Testis (tissue), 3 donors: Measurements from ENCODE around the gene PHACTR3. TPM values are rescaled to one million over a fixed set of nuclear protein-coding genes. Genes with fewer than 3 reads are reported as not detected.

ENCODE experiments used
- DNase-seq: peaks from one replicate; pipeline ENCODE4 v3.0.0-alpha.2; 2019
- H3K27ac ChIP-seq, 2 donors: fragments of 200-600 bp; sonication (generic); one replicate each; pipeline ENCODE4 v1.5.1; 2019
- H3K27me3 ChIP-seq: fragments of 200-600 bp; sonication (generic); one replicate; pipeline ENCODE4 v1.5.1; 2019
- H3K36me3 ChIP-seq: fragments of 200-600 bp; sonication (generic); one replicate; pipeline ENCODE4 v1.5.1; 2017; ENCODE audit warnings: low read depth; ENCODE audit errors: missing control alignments
- H3K4me1 ChIP-seq: fragments of 200-600 bp; sonication (generic); one replicate; pipeline ENCODE4 v1.5.1; 2019
- H3K4me3 ChIP-seq, 2 donors: fragments of 200-600 bp; sonication (generic); one replicate each; pipeline ENCODE4 v1.5.1; 2017 to 2019
- H3K9me3 ChIP-seq: fragments of 200-600 bp; sonication (generic); one replicate; pipeline ENCODE4 v1.5.1; 2017
- CTCF ChIP-seq, 3 experiments: fragments of 450-650 bp in 2 of 3; fragments of 200-600 bp in 1 of 3; sonication (generic) in 1 of 3; IDR thresholded peaks; one replicate each; pipeline ENCODE4 v1.5.1; 2016 to 2019; ENCODE audit warnings: antibody characterized with exemption in 3 of 3, mild to moderate bottlenecking in 2 of 3, moderate library complexity in 1 of 3
- POLR2A ChIP-seq: fragments of 450-650 bp; IDR thresholded peaks from one replicate; pipeline ENCODE4 v1.6.1; 2017; ENCODE audit warnings: antibody characterized with exemption, mild to moderate bottlenecking, moderate library complexity
- WGBS, 2 donors: methylation state at CpG; one replicate each; pipeline ENCODE4 v1.1.5; 2018; 5-methylcytosine and 5-hydroxymethylcytosine counted together
- intact Hi-C: fragments of 100-400 bp; cut with DNase I; formaldehyde crosslinking; loops from one replicate; pipeline ENCODE4 v1.15.1; 2023; ENCODE audit warnings: low total_unique reads
- polyA plus RNA-seq: library from polyadenylated mRNA; stranded (reverse); fragments of 350-450 nt; fragmentation: Illumina TruSeq; extraction: RNeasy Lipid Tissue Mini Kit (QIAGEN cat#74804); gene quantifications from one replicate; pipeline ENCODE4 v1.2.3, GENCODE V29; 2014; ENCODE audit warnings: low read depth, low replicate concordance; ENCODE audit not compliant: insufficient read depth
- total RNA-seq, 2 donors: library from RNA; depleted of rRNA; stranded (reverse); fragments of >200 nt; gene quantifications; one replicate each; pipeline ENCODE4 v1.2.3, GENCODE V29; 2016

The PHACTR3 gene
- total and polyA plus RNA-seq, 3 donors from 2014 or later, result 0.94 to 1.2 (median 1.1) TPM

- TF ChIP-seq POLR2A, result no peak
- TF ChIP-seq CTCF (IDR thresholded peaks at IDR 0.05), result no peak
Observed at GRCh38 chr20:59800309-59800708, 196.0 kb downstream of the PHACTR3 start.

DNA sequence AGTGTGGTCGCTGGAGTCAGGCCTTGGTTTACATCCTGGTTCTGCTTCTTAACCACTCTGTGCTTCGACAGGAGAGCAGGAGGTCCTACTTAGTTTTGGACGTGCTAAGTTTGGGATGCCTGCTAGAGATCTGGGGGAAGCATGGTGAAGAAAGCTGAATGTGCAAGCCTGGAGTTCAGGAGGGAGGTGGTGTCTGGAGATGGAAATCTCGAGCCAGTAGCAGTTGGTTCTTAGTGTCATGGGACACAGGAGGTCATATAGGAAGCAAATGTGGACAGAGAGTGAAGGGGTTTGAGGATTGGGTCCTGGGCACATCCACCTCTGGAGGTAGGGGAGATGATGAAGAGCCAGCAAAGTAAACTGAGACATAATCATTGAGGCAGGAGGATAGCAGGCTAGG, 197.7 kb downstream of the PHACTR3 start:
- Histone ChIP-seq H3K4me3 (no peak overlapping the region), H3K36me3 (no peaks in the 10 kb centered on the region), H3K4me1 (no peaks in the 10 kb centered on the region), H3K9me3 (no peaks in the 10 kb centered on the region), H3K27ac (no peak overlapping the region), H3K27me3 (no peaks in the 10 kb centered on the region)
- no peak for DNase-seq
- intact Hi-C loops, result no loop called here
- no peak for TF ChIP-seq POLR2A
- TF ChIP-seq CTCF (IDR thresholded peaks at IDR 0.05), result no peak
- WGBS, 2 donors, result 86 to 88% methylated on average over 4 of the region's 4 CpGs

More at GRCh38 chr20:59800309-59800708, 196.0 kb downstream of the PHACTR3 start:
- Histone ChIP-seq H3K4me1 (no peaks in the 10 kb centered on the region), H3K4me3 (no peak overlapping the region), H3K27ac (no peak overlapping the region), H3K9me3 (no peaks in the 10 kb centered on the region), H3K27me3 (no peaks in the 10 kb centered on the region), H3K36me3 (no peaks in the 10 kb centered on the region)
- intact Hi-C loops, result no loop called here
- no peak for DNase-seq
- WGBS, 2 donors, result 61 to 62% methylated on average over 1 of the region's 1 CpG

- no peaks in the 10 kb centered on the region for H3K9me3 ChIP-seq
- 89 to 94% methylated on average over 9 of the region's 9 CpGs for WGBS, 2 donors
- DNase-seq, result no peak
- TF ChIP-seq CTCF (IDR thresholded peaks at IDR 0.05) (no peak), POLR2A (no peak)
- no peaks in the 10 kb centered on the region for H3K4me1 ChIP-seq
- H3K36me3 ChIP-seq, result no peaks in the 10 kb centered on the region
- intact Hi-C loops, result no loop called here
- no peaks in the 10 kb centered on the region for H3K27me3 ChIP-seq
- H3K27ac ChIP-seq, result no peak overlapping the region
- H3K4me3 ChIP-seq, result no peak overlapping the region
Observed at GRCh38 chr20:59802471-59803221, 198.3 kb downstream of the PHACTR3 start.

DNA sequence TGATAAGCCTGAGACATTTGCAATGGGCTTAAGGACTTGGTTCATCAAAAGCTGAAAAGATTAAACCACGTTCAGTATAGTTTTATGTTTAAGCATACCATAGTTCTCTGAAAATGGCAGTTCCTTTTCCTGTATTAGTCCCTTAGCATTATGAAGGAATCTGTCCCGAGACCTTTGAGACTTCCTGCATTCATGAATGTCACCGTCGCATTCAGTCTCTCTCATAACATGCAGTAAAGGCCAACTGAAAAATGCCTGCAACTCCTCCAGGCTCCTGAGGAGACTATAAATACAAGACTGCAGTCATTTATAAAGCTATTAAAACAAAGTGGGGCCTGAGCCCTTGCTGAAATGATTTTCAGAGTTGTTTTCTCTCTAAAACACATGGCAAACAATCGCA, 200.0 kb downstream of the PHACTR3 start:
- H3K27ac ChIP-seq, result no peak overlapping the region
- no peaks in the 10 kb centered on the region for H3K4me1 ChIP-seq
- TF ChIP-seq POLR2A, result no peak
- no peak for TF ChIP-seq CTCF (IDR thresholded peaks at IDR 0.05)
- no peaks in the 10 kb centered on the region for H3K9me3 ChIP-seq
- DNase-seq, result no peak
- intact Hi-C loops, result no loop called here
- H3K27me3 ChIP-seq, result no peaks in the 10 kb centered on the region
- H3K36me3 ChIP-seq, result no peaks in the 10 kb centered on the region
- no peak overlapping the region for H3K4me3 ChIP-seq
- WGBS, 2 donors, result 76 to 77% methylated on average over 5 of the region's 5 CpGs
